Measurements from ENCODE around the gene USP24. TPM values are rescaled to one million over a fixed set of nuclear protein-coding genes. Genes with fewer than 3 reads are reported as not detected.

The USP24 gene
- total RNA-seq, 1 donor from 2014 or later, result 50.5 TPM

GRCh38 chr1:55172272-55172671 is 42.9 kb downstream of the USP24 start:
- Histone ChIP-seq H3K4me3 (no peak overlapping the region), H3K79me2 (ENCODE audit: low read depth) (no peaks in the 10 kb centered on the region), H3K4me2 (no peak overlapping the region), H3K36me3 (peaks cover 13% of the 10 kb centered on the region), H3K9me3 (ENCODE audit: low read depth) (no peaks in the 10 kb centered on the region), H3K27me3 (no peaks in the 10 kb centered on the region), H2AFZ (replicated peaks) (no peak overlapping the region), H3K9ac (no peak overlapping the region), H3F3A (ENCODE audit: low read depth) (no peaks in the 10 kb centered on the region), H3K4me1 (no peaks in the 10 kb centered on the region), H3K27ac (no peak overlapping the region), H4K20me1 (ENCODE audit: low read depth) (peaks cover 6% of the 10 kb centered on the region)
- Mint-ChIP-seq H3K4me1 (peaks cover 10% of the 10 kb centered on the region), H3K4me3 (no peak overlapping the region), H3K27me3 (ENCODE audit: insufficient read depth, low read depth) (no peaks in the 10 kb centered on the region), H3K9me3 (no peaks in the 10 kb centered on the region), H3K36me3 (peaks cover 20% of the 10 kb centered on the region), H3K27ac (no peak overlapping the region)
- no peak for DNase-seq (ENCODE audit: low spot score)
- TF ChIP-seq EZH2phosphoT487 (IDR thresholded peaks at IDR 0.05) (no peak), EZH2 (IDR thresholded peaks at IDR 0.05) (no peak), CTCF (IDR thresholded peaks at IDR 0.05) (no peak)

- peaks cover 6% of the 10 kb centered on the region for H4K20me1 ChIP-seq (ENCODE audit: low read depth)
- Mint-ChIP-seq H3K4me3 (no peak overlapping the region), H3K36me3 (peaks cover 21% of the 10 kb centered on the region), H3K27me3 (ENCODE audit: insufficient read depth, low read depth) (no peaks in the 10 kb centered on the region), H3K9me3 (no peaks in the 10 kb centered on the region), H3K27ac (no peak overlapping the region), H3K4me1 (peaks cover 10% of the 10 kb centered on the region)
- no peak overlapping the region for H3K4me2 ChIP-seq
- H3K4me1 ChIP-seq, result no peaks in the 10 kb centered on the region
- no peaks in the 10 kb centered on the region for H3F3A ChIP-seq (ENCODE audit: low read depth)
- H3K9me3 ChIP-seq (ENCODE audit: low read depth), result no peaks in the 10 kb centered on the region
- no peak overlapping the region for H3K4me3 ChIP-seq
- H2AFZ ChIP-seq (replicated peaks), result no peak overlapping the region
- peak overlapping the region; percentile 25 for H3K27ac ChIP-seq
- no peaks in the 10 kb centered on the region for H3K79me2 ChIP-seq (ENCODE audit: low read depth)
- TF ChIP-seq EZH2phosphoT487 (IDR thresholded peaks at IDR 0.05), result no peak
- no peak for TF ChIP-seq CTCF (IDR thresholded peaks at IDR 0.05)
- no peak for TF ChIP-seq EZH2 (IDR thresholded peaks at IDR 0.05)
- H3K27me3 ChIP-seq, result no peaks in the 10 kb centered on the region
- peaks cover 13% of the 10 kb centered on the region for H3K36me3 ChIP-seq
- DNase-seq (ENCODE audit: low spot score), result no peak
- H3K9ac ChIP-seq, result no peak overlapping the region
These were observed 43.5 kb downstream of the USP24 start for GRCh38 chr1:55171694-55172093.

- peaks cover 19% of the 10 kb centered on the region for H3K36me3 ChIP-seq
- peaks cover 11% of the 10 kb centered on the region for H4K20me1 ChIP-seq (ENCODE audit: low read depth)
- no peaks in the 10 kb centered on the region for H3F3A ChIP-seq (ENCODE audit: low read depth)
- no peaks in the 10 kb centered on the region for H3K4me1 ChIP-seq
- no peaks in the 10 kb centered on the region for H3K79me2 ChIP-seq (ENCODE audit: low read depth)
- Mint-ChIP-seq H3K27me3 (ENCODE audit: insufficient read depth, low read depth) (no peaks in the 10 kb centered on the region), H3K4me1 (peaks cover 10% of the 10 kb centered on the region), H3K4me3 (no peak overlapping the region), H3K9me3 (no peaks in the 10 kb centered on the region), H3K36me3 (peaks cover 21% of the 10 kb centered on the region), H3K27ac (no peak overlapping the region)
- H3K4me2 ChIP-seq, result no peak overlapping the region
- DNase-seq (ENCODE audit: low spot score), result no peak
- no peaks in the 10 kb centered on the region for H3K9me3 ChIP-seq (ENCODE audit: low read depth)
- no peak for TF ChIP-seq EZH2 (IDR thresholded peaks at IDR 0.05)
- TF ChIP-seq CTCF (IDR thresholded peaks at IDR 0.05), result no peak
- no peak for TF ChIP-seq EZH2phosphoT487 (IDR thresholded peaks at IDR 0.05)
- no peak overlapping the region for H2AFZ ChIP-seq (replicated peaks)
- H3K4me3 ChIP-seq, result no peak overlapping the region
- no peak overlapping the region for H3K27ac ChIP-seq
- no peak overlapping the region for H3K9ac ChIP-seq
- H3K27me3 ChIP-seq, result no peaks in the 10 kb centered on the region
These were observed 44.7 kb downstream of the USP24 start for GRCh38 chr1:55170426-55170825.
